Stimulated activated naive CD8-positive, alpha-beta T cell treated with anti-CD3 and anti-CD28 coated beads, Interleukin-15, Interleukin-2, amounts not matched to agents 100 ng/mL and 50 ng/mL, for 24 hours (primary cell): ENCODE results near the gene SLC6A8.
A peak's percentile ranks its signal among the peaks of the same experiment; 100 is the strongest.
"Not testable (repeated sequence)": the region's sequence is repeated elsewhere in the genome, so short reads cannot be mapped to it uniquely, and the experiment has no call there.

ENCODE experiments used
- H3K27ac Mint-ChIP-seq: one replicate; pipeline ENCODE4 v1.8.0; 2021; ENCODE audit warnings: mild to moderate bottlenecking, mixed read lengths
- H3K27me3 Mint-ChIP-seq: one replicate; pipeline ENCODE4 v1.8.0; 2021; ENCODE audit warnings: mixed read lengths
- H3K36me3 Mint-ChIP-seq: one replicate; pipeline ENCODE4 v1.8.0; 2021; ENCODE audit warnings: low read depth, mixed read lengths
- H3K4me1 Mint-ChIP-seq: one replicate; pipeline ENCODE4 v1.8.0; 2021; ENCODE audit warnings: low read depth, mixed read lengths
- H3K4me3 Mint-ChIP-seq: one replicate; pipeline ENCODE4 v1.8.0; 2021; ENCODE audit warnings: mild to moderate bottlenecking, mixed read lengths
- H3K9me3 Mint-ChIP-seq: one replicate; pipeline ENCODE4 v1.8.0; 2021; ENCODE audit warnings: mixed read lengths

Gene SLC6A8

DNA sequence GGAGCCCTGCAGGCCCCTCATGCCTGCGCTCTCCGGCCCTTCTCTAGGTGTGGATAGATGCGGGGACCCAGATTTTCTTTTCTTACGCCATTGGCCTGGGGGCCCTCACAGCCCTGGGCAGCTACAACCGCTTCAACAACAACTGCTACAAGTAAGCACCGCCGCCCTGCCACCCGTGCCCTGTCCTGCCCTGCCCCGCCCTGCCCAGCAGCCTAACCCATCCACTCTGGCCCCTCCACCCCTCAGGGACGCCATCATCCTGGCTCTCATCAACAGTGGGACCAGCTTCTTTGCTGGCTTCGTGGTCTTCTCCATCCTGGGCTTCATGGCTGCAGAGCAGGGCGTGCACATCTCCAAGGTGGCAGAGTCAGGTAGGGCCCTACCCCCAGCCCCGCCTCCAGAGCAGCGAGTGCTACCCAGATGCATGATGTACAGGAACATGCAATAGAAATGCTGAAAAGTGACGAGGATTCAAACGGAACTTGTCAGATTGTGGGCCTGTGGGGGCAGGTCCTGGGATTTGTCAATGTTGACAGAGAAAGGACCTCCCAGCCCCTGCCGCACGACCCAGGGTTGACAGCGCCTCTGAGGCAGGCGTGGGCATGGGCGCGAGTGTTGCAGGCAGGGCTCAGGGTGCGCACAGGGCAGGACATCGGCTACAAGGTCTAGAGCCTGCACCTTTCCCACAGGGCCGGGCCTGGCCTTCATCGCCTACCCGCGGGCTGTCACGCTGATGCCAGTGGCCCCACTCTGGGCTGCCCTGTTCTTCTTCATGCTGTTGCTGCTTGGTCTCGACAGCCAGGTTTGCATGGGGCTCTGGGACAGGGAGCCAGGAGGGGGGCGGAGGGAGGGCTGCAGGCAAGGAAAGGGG is 5.7 kb downstream of the SLC6A8 start:
- Mint-ChIP-seq H3K4me1 (no peaks in the 10 kb centered on the region), H3K36me3 (peaks cover 9% of the 10 kb centered on the region), H3K27ac (no peak overlapping the region), H3K9me3 (no peaks in the 10 kb centered on the region), H3K27me3 (no peaks in the 10 kb centered on the region), H3K4me3 (no peak overlapping the region)

GRCh38 chrX:153694256-153694655 is 6.5 kb downstream of the SLC6A8 start:
- H3K9me3 Mint-ChIP-seq, H3K27ac Mint-ChIP-seq, H3K4me1 Mint-ChIP-seq, H3K4me3 Mint-ChIP-seq, H3K27me3 Mint-ChIP-seq, H3K36me3 Mint-ChIP-seq: not testable (repeated sequence)

GRCh38 chrX:153694687-153695270 is 7.1 kb downstream of the SLC6A8 start:
- Mint-ChIP-seq H3K27me3 (no peaks in the 10 kb centered on the region), H3K36me3 (peaks cover 9% of the 10 kb centered on the region), H3K9me3 (no peaks in the 10 kb centered on the region), H3K27ac (no peak overlapping the region), H3K4me3 (no peak overlapping the region), H3K4me1 (no peaks in the 10 kb centered on the region)

DNA sequence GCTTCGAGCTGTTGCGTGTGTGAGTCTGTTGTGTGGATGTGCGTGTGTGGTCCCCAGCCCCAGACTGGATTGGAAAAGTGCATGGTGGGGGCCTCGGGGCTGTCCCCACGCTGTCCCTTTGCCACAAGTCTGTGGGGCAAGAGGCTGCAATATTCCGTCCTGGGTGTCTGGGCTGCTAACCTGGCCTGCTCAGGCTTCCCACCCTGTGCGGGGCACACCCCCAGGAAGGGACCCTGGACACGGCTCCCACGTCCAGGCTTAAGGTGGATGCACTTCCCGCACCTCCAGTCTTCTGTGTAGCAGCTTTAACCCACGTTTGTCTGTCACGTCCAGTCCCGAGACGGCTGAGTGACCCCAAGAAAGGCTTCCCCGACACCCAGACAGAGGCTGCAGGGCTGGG is 8.4 kb downstream of the SLC6A8 start:
- Mint-ChIP-seq H3K4me3 (no peak overlapping the region), H3K27ac (no peak overlapping the region)

GRCh38 chrX:153696538-153696937 is 8.8 kb downstream of the SLC6A8 start:
- not testable (repeated sequence) for H3K9me3 Mint-ChIP-seq, H3K27ac Mint-ChIP-seq, H3K4me3 Mint-ChIP-seq, H3K36me3 Mint-ChIP-seq, H3K4me1 Mint-ChIP-seq, H3K27me3 Mint-ChIP-seq

More for the DNA sequence above, 8.4 kb downstream of the SLC6A8 start:
- Mint-ChIP-seq H3K27me3 (no peaks in the 10 kb centered on the region), H3K9me3 (no peaks in the 10 kb centered on the region), H3K4me1 (no peaks in the 10 kb centered on the region), H3K36me3 (peaks cover 9% of the 10 kb centered on the region)

- H3K4me3 Mint-ChIP-seq, H3K27me3 Mint-ChIP-seq, H3K4me1 Mint-ChIP-seq, H3K9me3 Mint-ChIP-seq, H3K36me3 Mint-ChIP-seq: not testable (repeated sequence)
- peak overlapping the region; percentile 36 for H3K27ac Mint-ChIP-seq
Measured at GRCh38 chrX:153696986-153697722, 9.4 kb downstream of the SLC6A8 start.

DNA sequence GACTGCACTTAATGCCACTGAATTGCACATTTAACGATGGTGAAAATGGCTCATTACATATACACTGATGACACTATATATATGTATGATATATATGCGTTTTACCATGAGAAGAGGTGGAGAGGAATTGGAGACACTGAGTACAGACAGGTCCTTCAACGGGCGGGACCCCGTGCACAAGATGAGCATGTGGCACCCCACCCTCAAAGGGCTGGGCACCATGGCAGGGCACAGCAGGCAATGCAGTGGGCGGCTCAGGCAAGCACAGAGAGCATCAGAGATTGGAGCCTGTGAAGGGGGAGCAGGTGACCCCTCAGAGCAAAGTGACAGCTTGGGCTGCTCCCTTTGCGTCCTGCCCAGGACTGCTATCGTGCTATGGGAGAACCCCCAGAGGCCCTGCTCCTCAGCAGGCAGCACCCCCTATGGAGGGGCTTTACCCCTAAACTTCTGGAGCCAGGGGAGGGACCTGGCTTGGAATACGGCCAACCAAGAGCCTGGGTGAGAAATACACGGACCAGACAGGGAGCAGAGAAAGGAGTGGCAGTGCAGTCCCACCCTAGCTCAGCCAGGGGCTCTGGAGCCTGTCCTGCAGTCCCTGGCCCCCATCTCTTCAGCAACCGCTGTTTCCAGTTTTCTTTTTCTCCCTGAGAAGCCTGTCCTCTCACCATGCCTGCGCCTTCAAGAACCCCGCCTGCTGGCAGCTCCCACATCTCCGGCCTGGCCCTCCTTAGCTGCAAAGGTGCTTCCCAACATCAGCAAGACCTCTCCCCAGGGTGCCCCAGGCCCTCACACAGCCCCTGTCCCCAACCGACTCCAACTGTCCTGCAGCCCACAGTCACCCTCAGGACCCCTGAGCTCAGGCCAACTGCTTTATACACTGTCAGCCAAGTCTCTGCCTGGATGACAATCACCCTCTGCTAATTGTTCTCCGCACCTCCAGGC is 10.5 kb downstream of the SLC6A8 start:
- H3K36me3 Mint-ChIP-seq, result peaks cover 9% of the 10 kb centered on the region
- no peaks in the 10 kb centered on the region for H3K9me3 Mint-ChIP-seq
- no peaks in the 10 kb centered on the region for H3K4me1 Mint-ChIP-seq
- H3K4me3 Mint-ChIP-seq, result no peak overlapping the region
- no peak overlapping the region for H3K27ac Mint-ChIP-seq
- H3K27me3 Mint-ChIP-seq, result no peaks in the 10 kb centered on the region

DNA sequence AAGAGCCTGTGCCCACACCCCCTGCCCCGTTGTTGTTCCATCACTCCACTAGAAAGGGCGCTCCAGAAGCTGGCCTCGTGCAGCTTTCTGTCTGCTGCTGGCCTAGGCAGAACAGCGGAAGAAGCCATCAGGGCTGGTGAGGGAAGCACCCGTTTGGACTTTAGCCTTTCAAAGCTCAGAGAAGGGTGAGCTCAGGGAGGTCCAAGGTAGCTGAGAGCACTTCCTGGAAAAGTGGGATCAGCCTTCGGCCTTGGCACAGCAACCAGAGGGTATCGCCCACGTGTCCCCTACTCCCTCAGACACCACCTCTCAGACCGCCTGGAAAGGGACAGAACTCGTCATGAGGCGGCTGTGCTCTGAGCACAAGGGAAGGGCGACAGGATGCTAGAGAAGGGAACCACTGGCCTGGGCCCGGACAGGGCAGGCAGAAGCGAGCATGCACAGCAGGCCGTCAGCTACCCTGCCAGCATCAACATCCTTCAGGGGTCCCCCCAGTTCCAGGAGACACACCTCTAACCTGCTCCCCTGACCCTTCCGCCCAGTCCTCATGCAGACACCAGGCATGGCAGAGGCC is 11.6 kb downstream of the SLC6A8 start:
- not testable (repeated sequence) for H3K4me3 Mint-ChIP-seq, H3K9me3 Mint-ChIP-seq, H3K4me1 Mint-ChIP-seq, H3K36me3 Mint-ChIP-seq, H3K27ac Mint-ChIP-seq, H3K27me3 Mint-ChIP-seq

- H3K9me3 Mint-ChIP-seq, result not testable (repeated sequence)
Measured at GRCh38 chrX:153699784-153700371, 12.2 kb downstream of the SLC6A8 start.

GRCh38 chrX:153700376-153700945 is 12.7 kb downstream of the SLC6A8 start:
- Mint-ChIP-seq H3K36me3 (peaks cover 9% of the 10 kb centered on the region), H3K27me3 (no peaks in the 10 kb centered on the region), H3K4me3 (no peak overlapping the region), H3K27ac (no peak overlapping the region), H3K9me3 (no peaks in the 10 kb centered on the region), H3K4me1 (no peaks in the 10 kb centered on the region)

More at GRCh38 chrX:153699784-153700371, 12.2 kb downstream of the SLC6A8 start:
- H3K4me1 Mint-ChIP-seq, H3K36me3 Mint-ChIP-seq, H3K4me3 Mint-ChIP-seq, H3K27ac Mint-ChIP-seq, H3K27me3 Mint-ChIP-seq: not testable (repeated sequence)

GRCh38 chrX:153700967-153701366 is 13.2 kb downstream of the SLC6A8 start:
- Mint-ChIP-seq H3K27me3 (no peaks in the 10 kb centered on the region), H3K36me3 (peaks cover 9% of the 10 kb centered on the region), H3K27ac (no peak overlapping the region), H3K4me3 (no peak overlapping the region), H3K9me3 (no peaks in the 10 kb centered on the region), H3K4me1 (no peaks in the 10 kb centered on the region)

GRCh38 chrX:153701706-153702105 is 14.0 kb downstream of the SLC6A8 start:
- H3K27me3 Mint-ChIP-seq, result no peaks in the 10 kb centered on the region
- H3K36me3 Mint-ChIP-seq, result peaks cover 9% of the 10 kb centered on the region
- H3K4me1 Mint-ChIP-seq, result no peaks in the 10 kb centered on the region
- no peak overlapping the region for H3K27ac Mint-ChIP-seq
- no peak overlapping the region for H3K4me3 Mint-ChIP-seq
- H3K9me3 Mint-ChIP-seq, result no peaks in the 10 kb centered on the region

DNA sequence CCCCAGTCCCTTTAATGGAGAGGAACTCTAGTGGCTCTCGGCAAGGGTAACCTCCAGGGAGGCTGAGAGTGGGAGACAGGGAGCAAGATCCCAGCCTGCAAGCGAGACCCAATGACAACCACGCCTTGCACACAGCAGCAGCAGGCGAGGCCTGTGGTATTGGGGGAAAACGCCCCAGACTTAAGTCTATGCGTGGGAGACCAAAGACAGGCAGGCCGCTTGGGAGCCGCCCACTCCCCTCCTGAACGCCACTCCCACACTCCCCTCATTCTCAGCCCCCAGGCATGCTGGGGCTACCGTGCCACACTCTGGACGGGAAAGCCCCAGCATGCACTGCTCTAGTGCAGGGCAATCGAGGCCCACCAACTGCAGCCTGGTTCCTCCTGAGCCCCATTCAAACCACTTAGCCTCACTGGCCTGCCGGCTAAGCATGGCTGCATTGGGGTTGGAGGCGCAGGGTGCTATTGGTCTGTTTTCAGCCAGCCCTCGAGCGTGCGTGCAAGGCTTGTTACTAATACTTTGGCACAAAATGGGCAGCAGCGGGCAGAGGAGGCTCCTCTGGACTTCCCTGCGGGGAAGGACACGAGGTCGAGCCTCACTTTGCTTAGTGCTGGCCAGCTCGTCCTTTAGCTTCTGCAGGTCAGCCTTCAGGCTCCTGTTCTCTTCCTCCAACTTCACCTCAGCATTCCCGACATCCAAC is 14.8 kb downstream of the SLC6A8 start:
- Mint-ChIP-seq H3K27me3 (no peaks in the 10 kb centered on the region), H3K4me1 (no peaks in the 10 kb centered on the region), H3K9me3 (no peaks in the 10 kb centered on the region), H3K27ac (no peak overlapping the region), H3K36me3 (peaks cover 1% of the 10 kb centered on the region), H3K4me3 (no peak overlapping the region)
